CD4-positive, alpha-beta T cell treated with Interleukin-6 for 4 hours (primary cell): ENCODE results near the gene DNAJC6.
A peak's percentile ranks its signal among the peaks of the same experiment; 100 is the strongest.
"Not testable (repeated sequence)": the region's sequence is repeated elsewhere in the genome, so short reads cannot be mapped to it uniquely, and the experiment has no call there.

Experiments
- DNase-seq: peaks from one replicate; pipeline ENCODE4 v3.0.0-alpha.2; 2020; ENCODE audit warnings: mixed read lengths

The DNAJC6 gene

GRCh38 chr1:65309304-65310077 lies at the start of gene DNAJC6:
Gene DNAJC6 (plus strand): TSS chr1:65309543. CDS start chr1:65309746, 203 bp downstream.
- DNase-seq, result peak; percentile 39

- DNase-seq, result no peak
These were observed 49.5 kb upstream of the DNAJC6 start for GRCh38 chr1:65259816-65260215.

- DNase-seq, result peak; percentile 7
These were observed 48.4 kb upstream of the DNAJC6 start for GRCh38 chr1:65260851-65261473.

- no peak for DNase-seq
These were observed 46.1 kb upstream of the DNAJC6 start for GRCh38 chr1:65263286-65263685.

- no peak for DNase-seq
These were observed 45.0 kb upstream of the DNAJC6 start for GRCh38 chr1:65264197-65264929.

GRCh38 chr1:65265296-65265650 lies 44.1 kb upstream of the DNAJC6 start:
- DNase-seq, result no peak

GRCh38 chr1:65265651-65266351 lies 43.5 kb upstream of the DNAJC6 start:
- peak; percentile 49 for DNase-seq

GRCh38 chr1:65266476-65266875 lies 42.9 kb upstream of the DNAJC6 start:
- no peak for DNase-seq

- no peak for DNase-seq
These were observed 42.1 kb upstream of the DNAJC6 start for GRCh38 chr1:65267271-65267670.

GRCh38 chr1:65267683-65268082 lies 41.7 kb upstream of the DNAJC6 start:
- DNase-seq, result no peak

GRCh38 chr1:65269612-65270011 lies 39.7 kb upstream of the DNAJC6 start:
- DNase-seq, result no peak

GRCh38 chr1:65276197-65276939 lies 33.0 kb upstream of the DNAJC6 start:
- DNase-seq, result no peak

- no peak for DNase-seq
These were observed 31.6 kb upstream of the DNAJC6 start for GRCh38 chr1:65277605-65278347.

GRCh38 chr1:65278376-65279069 lies 30.8 kb upstream of the DNAJC6 start:
- no peak for DNase-seq

GRCh38 chr1:65279070-65279779 lies 30.1 kb upstream of the DNAJC6 start:
- DNase-seq, result no peak

- DNase-seq, result no peak
These were observed 27.5 kb upstream of the DNAJC6 start for GRCh38 chr1:65281846-65282245.

- no peak for DNase-seq
These were observed 25.1 kb upstream of the DNAJC6 start for GRCh38 chr1:65284229-65284628.

- DNase-seq, result no peak
These were observed 19.9 kb upstream of the DNAJC6 start for GRCh38 chr1:65289449-65289848.

GRCh38 chr1:65291818-65292217 lies 17.5 kb upstream of the DNAJC6 start:
- DNase-seq, result not testable (repeated sequence)

- DNase-seq, result no peak
These were observed 16.3 kb upstream of the DNAJC6 start for GRCh38 chr1:65292861-65293593.
